Gastrocnemius medialis (tissue), 4 donors: Measurements from ENCODE around the gene PTH2R.

Experiments
- POLR2A ChIP-seq, 2 donors: fragments of 450-650 bp; IDR thresholded peaks; one replicate each; pipeline ENCODE4 v1.6.1; 2017; ENCODE audit warnings: antibody characterized with exemption in 2 of 2, mild to moderate bottlenecking in 2 of 2, moderate library complexity in 2 of 2
- TF ChIP-seq, protein P1 (sequence below), 5 experiments: fragments of 450-650 bp in 3 of 5; fragments of 200-600 bp in 2 of 5; sonication (generic) in 2 of 5; IDR thresholded peaks in 4 of 5; conservative IDR thresholded peaks in 1 of 5; 1 replicate in 4 of 5; 2 replicates in 1 of 5; pipeline ENCODE4 v1.5.1; 2016 to 2019; ENCODE audit warnings: antibody characterized with exemption in 5 of 5, mild to moderate bottlenecking in 3 of 5, moderate library complexity in 3 of 5

DNA sequence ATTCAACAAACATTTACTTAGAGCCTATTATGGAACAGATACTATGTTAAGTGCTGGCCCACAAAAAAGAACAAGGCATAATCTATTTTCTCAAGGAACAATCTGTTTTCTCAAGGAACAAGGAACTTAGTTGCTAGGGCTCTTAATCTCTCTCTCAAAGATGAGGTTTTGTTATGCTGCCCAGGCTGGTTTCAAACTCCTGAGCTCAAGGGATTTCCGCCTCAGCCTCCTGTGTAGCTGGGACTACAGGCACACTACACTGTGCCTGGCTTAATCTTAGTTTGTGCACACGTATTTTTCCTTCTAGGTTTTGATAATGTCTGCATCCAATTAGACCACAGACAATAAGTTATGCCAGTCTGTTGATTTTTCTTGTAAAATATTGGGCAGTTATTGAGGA is 89.5 kb downstream of the PTH2R start:
- TF ChIP-seq POLR2A (IDR thresholded peaks at IDR 0.05) = no peak
- TF ChIP-seq, protein P1, sequence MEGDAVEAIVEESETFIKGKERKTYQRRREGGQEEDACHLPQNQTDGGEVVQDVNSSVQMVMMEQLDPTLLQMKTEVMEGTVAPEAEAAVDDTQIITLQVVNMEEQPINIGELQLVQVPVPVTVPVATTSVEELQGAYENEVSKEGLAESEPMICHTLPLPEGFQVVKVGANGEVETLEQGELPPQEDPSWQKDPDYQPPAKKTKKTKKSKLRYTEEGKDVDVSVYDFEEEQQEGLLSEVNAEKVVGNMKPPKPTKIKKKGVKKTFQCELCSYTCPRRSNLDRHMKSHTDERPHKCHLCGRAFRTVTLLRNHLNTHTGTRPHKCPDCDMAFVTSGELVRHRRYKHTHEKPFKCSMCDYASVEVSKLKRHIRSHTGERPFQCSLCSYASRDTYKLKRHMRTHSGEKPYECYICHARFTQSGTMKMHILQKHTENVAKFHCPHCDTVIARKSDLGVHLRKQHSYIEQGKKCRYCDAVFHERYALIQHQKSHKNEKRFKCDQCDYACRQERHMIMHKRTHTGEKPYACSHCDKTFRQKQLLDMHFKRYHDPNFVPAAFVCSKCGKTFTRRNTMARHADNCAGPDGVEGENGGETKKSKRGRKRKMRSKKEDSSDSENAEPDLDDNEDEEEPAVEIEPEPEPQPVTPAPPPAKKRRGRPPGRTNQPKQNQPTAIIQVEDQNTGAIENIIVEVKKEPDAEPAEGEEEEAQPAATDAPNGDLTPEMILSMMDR (IDR thresholded peaks at IDR 0.05 in 4 of 5, conservative IDR thresholded peaks at IDR 0.05 in 1 of 5) = no peak
